ENCODE data around the gene KCNH4. TPM values are rescaled to one million over a fixed set of nuclear protein-coding genes. Genes with fewer than 3 reads are reported as not detected.
"Not testable (repeated sequence)": the region's sequence is repeated elsewhere in the genome, so short reads cannot be mapped to it uniquely, and the experiment has no call there.

KCNH4 gene
- total RNA-seq, 6 experiments from 2014 or later, result 0.11 TPM; not detected in 5

GRCh38 chr17:42189651-42189965, 8.7 kb upstream of the KCNH4 start:
- DNase-seq (no peak), ATAC-seq (no peak)
- TF ChIP-seq, protein P1, sequence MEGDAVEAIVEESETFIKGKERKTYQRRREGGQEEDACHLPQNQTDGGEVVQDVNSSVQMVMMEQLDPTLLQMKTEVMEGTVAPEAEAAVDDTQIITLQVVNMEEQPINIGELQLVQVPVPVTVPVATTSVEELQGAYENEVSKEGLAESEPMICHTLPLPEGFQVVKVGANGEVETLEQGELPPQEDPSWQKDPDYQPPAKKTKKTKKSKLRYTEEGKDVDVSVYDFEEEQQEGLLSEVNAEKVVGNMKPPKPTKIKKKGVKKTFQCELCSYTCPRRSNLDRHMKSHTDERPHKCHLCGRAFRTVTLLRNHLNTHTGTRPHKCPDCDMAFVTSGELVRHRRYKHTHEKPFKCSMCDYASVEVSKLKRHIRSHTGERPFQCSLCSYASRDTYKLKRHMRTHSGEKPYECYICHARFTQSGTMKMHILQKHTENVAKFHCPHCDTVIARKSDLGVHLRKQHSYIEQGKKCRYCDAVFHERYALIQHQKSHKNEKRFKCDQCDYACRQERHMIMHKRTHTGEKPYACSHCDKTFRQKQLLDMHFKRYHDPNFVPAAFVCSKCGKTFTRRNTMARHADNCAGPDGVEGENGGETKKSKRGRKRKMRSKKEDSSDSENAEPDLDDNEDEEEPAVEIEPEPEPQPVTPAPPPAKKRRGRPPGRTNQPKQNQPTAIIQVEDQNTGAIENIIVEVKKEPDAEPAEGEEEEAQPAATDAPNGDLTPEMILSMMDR (IDR thresholded peaks at IDR 0.05), result no peak
- TF ChIP-seq POLR2A (IDR thresholded peaks at IDR 0.05), result no peak
- Histone ChIP-seq H3K36me3 (no peaks in the 10 kb centered on the region), H3K4me3 (no peak overlapping the region), H3K4me1 (peaks cover 0 to 11% (median 2%) of the 10 kb centered on the region in 4 donors), H3K27me3 (no peaks in the 10 kb centered on the region), H3K27ac (no peak overlapping the region), H3K9me3 (no peaks in the 10 kb centered on the region)
- intact Hi-C loops (cut with DNase I), result no loop called here
- no CpG with 5 or more reads among the region's 11 CpGs for WGBS (ENCODE audit: insufficient coverage, low coverage, low lambda C conversion rate, missing lambda C conversion rate)

GRCh38 chr17:42188749-42189650, 8.1 kb upstream of the KCNH4 start:
- H3K27ac ChIP-seq, result no peak overlapping the region
- ATAC-seq (no peak), DNase-seq (no peak)
- intact Hi-C loops (cut with DNase I), result no loop called here
- no peaks in the 10 kb centered on the region for H3K27me3 ChIP-seq
- 59% methylated on average over 6 of the region's 19 CpGs for WGBS (ENCODE audit: insufficient coverage, low coverage, low lambda C conversion rate, missing lambda C conversion rate)
- peaks cover 0 to 9% (median 2%) of the 10 kb centered on the region in 4 donors for H3K4me1 ChIP-seq
- no peaks in the 10 kb centered on the region for H3K36me3 ChIP-seq
- H3K4me3 ChIP-seq, result no peak overlapping the region
- no peaks in the 10 kb centered on the region for H3K9me3 ChIP-seq
- TF ChIP-seq, protein P1 (IDR thresholded peaks at IDR 0.05), result no peak
- TF ChIP-seq POLR2A (IDR thresholded peaks at IDR 0.05), result no peak

- no peak overlapping the region for H3K4me3 ChIP-seq
- no peak for TF ChIP-seq POLR2A (IDR thresholded peaks at IDR 0.05)
- TF ChIP-seq, protein P1 (IDR thresholded peaks at IDR 0.05), result no peak
- H3K27ac ChIP-seq, result no peak overlapping the region
- 67% methylated on average over 2 of the region's 2 CpGs for WGBS (ENCODE audit: insufficient coverage, low coverage, low lambda C conversion rate, missing lambda C conversion rate)
- no peaks in the 10 kb centered on the region for H3K27me3 ChIP-seq
- no peaks in the 10 kb centered on the region for H3K36me3 ChIP-seq
- no peaks in the 10 kb centered on the region for H3K9me3 ChIP-seq
- intact Hi-C loops (cut with DNase I), result no loop called here
- ATAC-seq, result no peak
- H3K4me1 ChIP-seq, result peaks cover 0 to 6% (median 0%) of the 10 kb centered on the region in 4 donors
- no peak for DNase-seq
Observed at GRCh38 chr17:42187833-42188232, 6.9 kb upstream of the KCNH4 start.

GRCh38 chr17:42186191-42186590, 5.2 kb upstream of the KCNH4 start:
- H3K27ac ChIP-seq; H3K9me3 ChIP-seq; DNase-seq; intact Hi-C loops (cut with DNase I); H3K36me3 ChIP-seq; H3K4me3 ChIP-seq; ATAC-seq; H3K4me1 ChIP-seq; H3K27me3 ChIP-seq: not testable (repeated sequence)
- WGBS (ENCODE audit: insufficient coverage, low coverage, low lambda C conversion rate, missing lambda C conversion rate), result 66% methylated on average over 3 of the region's 5 CpGs

- no peak for ATAC-seq
- no peak overlapping the region for H3K4me3 ChIP-seq
- H3K27me3 ChIP-seq, result peaks cover 0 to 7% of the 10 kb centered on the region in 2 donors
- H3K9me3 ChIP-seq, result no peaks in the 10 kb centered on the region
- DNase-seq, result no peak
- 63% methylated on average over 2 of the region's 7 CpGs for WGBS (ENCODE audit: insufficient coverage, low coverage, low lambda C conversion rate, missing lambda C conversion rate)
- peaks cover 0 to 16% (median 0%) of the 10 kb centered on the region in 4 donors for H3K4me1 ChIP-seq
- no peak for TF ChIP-seq POLR2A (IDR thresholded peaks at IDR 0.05)
- TF ChIP-seq, protein P1 (IDR thresholded peaks at IDR 0.05), result no peak
- H3K36me3 ChIP-seq, result no peaks in the 10 kb centered on the region
- intact Hi-C loops (cut with DNase I), result no loop called here
- no peak overlapping the region for H3K27ac ChIP-seq
Observed at GRCh38 chr17:42185621-42185930, 4.6 kb upstream of the KCNH4 start.
